SK-N-SH treated with all-trans-retinoic acid at 6 μM for 48 hours (cell line): ENCODE results near the gene RAD51B.

Experiments
- CREB5 ChIP-seq: fragments of 250-450 bp; sonication (Bioruptor Pico); IDR thresholded peaks from 2 replicates; pipeline ENCODE4 v1.5.1; 2020; ENCODE audit warnings: low read depth, mild to moderate bottlenecking, moderate library complexity
- ISL1 ChIP-seq: fragments of 250-450 bp; sonication (Bioruptor Pico); IDR thresholded peaks from 2 replicates; pipeline ENCODE4 v2.1.2; 2022; ENCODE audit warnings: mild to moderate bottlenecking, moderate library complexity
- PATZ1 ChIP-seq: fragments of 250-450 bp; sonication (Bioruptor Pico); IDR thresholded peaks from 2 replicates; pipeline ENCODE4 v1.8.0; 2020; ENCODE audit warnings: mild to moderate bottlenecking, moderate library complexity, borderline replicate concordance
- SNAI2 ChIP-seq: fragments of 250-450 bp; sonication (Bioruptor Pico); IDR thresholded peaks from 2 replicates; pipeline ENCODE4 v1.5.0; 2020; ENCODE audit warnings: mild to moderate bottlenecking, moderate library complexity
- TOX ChIP-seq: fragments of 250-450 bp; sonication (Bioruptor Pico); IDR thresholded peaks from 2 replicates; pipeline ENCODE4 v1.8.0; 2021; ENCODE audit warnings: mild to moderate bottlenecking, moderate library complexity, borderline replicate concordance
- ZFP30 ChIP-seq: fragments of 450-650 bp; formaldehyde crosslinking; IDR thresholded peaks from 2 replicates; pipeline ENCODE4 v1.5.0; 2022; ENCODE audit warnings: mild to moderate bottlenecking, moderate library complexity
- ZNF565 ChIP-seq: fragments of 450-650 bp; formaldehyde crosslinking; conservative IDR thresholded peaks from 2 replicates; pipeline ENCODE4 v1.5.0; 2020; ENCODE audit warnings: low read depth, mild to moderate bottlenecking, moderate library complexity
- ZNF70 ChIP-seq: fragments of 450-650 bp; formaldehyde crosslinking; IDR thresholded peaks from 2 replicates; pipeline ENCODE4 v1.5.0; 2020; ENCODE audit warnings: mild to moderate bottlenecking, moderate library complexity

DNA sequence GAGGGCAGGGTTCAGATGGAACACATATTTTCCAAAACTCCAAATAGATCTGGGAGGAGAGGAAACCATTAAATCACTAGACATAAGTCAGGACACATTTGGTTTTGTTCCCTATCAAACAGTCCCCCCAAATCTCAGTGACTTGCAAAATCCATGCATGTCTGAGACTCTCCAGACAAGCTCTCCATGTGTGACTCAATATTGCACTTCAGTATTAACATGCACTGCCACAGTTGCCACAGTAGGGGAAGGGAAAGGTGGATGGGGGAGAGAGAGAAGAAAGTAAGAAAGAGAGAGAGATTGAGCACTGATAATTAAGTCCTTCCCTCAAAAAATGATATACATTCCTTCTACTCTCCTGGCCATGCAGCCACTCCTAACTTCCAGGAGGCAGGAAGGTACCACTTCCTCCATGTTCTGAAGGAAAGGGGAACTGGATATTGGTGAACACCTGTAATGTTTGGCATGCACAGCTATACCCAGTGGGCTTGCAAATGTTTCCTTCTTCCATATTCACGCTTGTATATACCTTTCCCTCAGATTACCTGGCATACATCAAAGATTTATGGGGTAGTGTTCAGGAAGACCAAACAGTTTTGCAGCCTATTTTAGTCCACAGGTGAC lies 663.3 kb downstream of the RAD51B start:
- TF ChIP-seq ISL1 (CRISPR knock-in tag) (no peak), SNAI2 (CRISPR knock-in tag) (no peak), ZFP30 (CRISPR knock-in tag) (no peak), CREB5 (CRISPR knock-in tag) (no peak), TOX (CRISPR knock-in tag) (no peak), ZNF70 (CRISPR knock-in tag) (no peak), ZNF565 (CRISPR knock-in tag) (no peak), PATZ1 (no peak)
